Choroid plexus epithelial cell (primary cell): ENCODE measurements around the gene IL11.

Experiments used
- DNase-seq: peaks from one replicate; pipeline ENCODE4 v3.0.0-alpha.2; 2010; ENCODE audit warnings: low read depth
- H3K4me3 ChIP-seq: 2 replicates; pipeline ENCODE4 v1.5.1; 2011; ENCODE audit warnings: low read depth, mild to moderate bottlenecking, control low read depth, low read length, moderate library complexity
- TF ChIP-seq, protein P1 (sequence below): conservative IDR thresholded peaks from 2 replicates; pipeline ENCODE4 v1.5.1; 2011; ENCODE audit warnings: low read depth, mild to moderate bottlenecking, control low read depth, inconsistent platforms, low read length, moderate library complexity

Gene IL11

DNA sequence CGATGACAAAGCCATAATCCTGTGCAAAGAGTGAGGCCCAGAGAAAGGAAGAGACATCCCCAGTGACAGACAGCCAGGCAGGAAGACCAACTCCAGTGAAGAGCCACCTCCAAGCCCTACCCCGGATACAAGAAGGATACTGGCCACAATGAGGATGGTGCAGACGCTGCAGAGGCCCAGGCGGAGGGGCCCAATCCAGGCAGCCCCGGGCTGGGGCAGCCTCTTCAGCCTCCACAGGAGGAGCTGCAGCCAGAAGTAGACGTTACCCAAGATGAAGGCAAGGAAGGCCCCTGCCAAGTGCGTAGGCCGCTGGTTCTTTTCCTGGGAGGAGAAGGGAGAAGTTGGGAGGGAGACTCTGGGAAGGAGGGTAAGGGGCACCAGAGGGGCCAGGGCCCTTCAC is 53.6 kb downstream of the IL11 start:
- no peak overlapping the region for H3K4me3 ChIP-seq
- TF ChIP-seq, protein P1, sequence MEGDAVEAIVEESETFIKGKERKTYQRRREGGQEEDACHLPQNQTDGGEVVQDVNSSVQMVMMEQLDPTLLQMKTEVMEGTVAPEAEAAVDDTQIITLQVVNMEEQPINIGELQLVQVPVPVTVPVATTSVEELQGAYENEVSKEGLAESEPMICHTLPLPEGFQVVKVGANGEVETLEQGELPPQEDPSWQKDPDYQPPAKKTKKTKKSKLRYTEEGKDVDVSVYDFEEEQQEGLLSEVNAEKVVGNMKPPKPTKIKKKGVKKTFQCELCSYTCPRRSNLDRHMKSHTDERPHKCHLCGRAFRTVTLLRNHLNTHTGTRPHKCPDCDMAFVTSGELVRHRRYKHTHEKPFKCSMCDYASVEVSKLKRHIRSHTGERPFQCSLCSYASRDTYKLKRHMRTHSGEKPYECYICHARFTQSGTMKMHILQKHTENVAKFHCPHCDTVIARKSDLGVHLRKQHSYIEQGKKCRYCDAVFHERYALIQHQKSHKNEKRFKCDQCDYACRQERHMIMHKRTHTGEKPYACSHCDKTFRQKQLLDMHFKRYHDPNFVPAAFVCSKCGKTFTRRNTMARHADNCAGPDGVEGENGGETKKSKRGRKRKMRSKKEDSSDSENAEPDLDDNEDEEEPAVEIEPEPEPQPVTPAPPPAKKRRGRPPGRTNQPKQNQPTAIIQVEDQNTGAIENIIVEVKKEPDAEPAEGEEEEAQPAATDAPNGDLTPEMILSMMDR = no peak
- no peak for DNase-seq

- TF ChIP-seq, protein P1 = no peak
- H3K4me3 ChIP-seq = no peak overlapping the region
- DNase-seq = no peak
Measured at GRCh38 chr19:55315956-55316525, 54.2 kb downstream of the IL11 start.

DNA sequence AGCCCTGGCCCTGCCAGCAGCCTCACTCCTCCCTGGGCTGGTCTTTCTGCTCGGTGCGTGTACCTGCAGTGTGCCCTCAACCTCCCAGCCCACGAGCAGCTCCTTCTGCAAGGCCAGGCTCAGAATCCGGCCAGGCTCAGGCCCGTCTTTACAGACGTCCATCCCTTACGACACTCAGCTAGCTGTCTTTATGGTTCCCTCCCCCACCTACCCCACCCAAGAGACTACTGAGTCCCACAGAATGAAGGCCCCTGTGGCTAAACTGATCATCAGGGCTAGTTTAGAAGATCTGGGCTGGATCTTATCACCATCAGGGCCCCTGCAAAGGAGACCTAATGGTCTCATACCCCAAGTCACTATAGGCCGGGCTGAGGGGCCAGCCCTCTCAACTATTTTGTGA is 55.9 kb downstream of the IL11 start:
- H3K4me3 ChIP-seq = no peak overlapping the region
- TF ChIP-seq, protein P1 = no peak
- DNase-seq = no peak
